ENCODE measurements around the gene TBATA. TPM values are rescaled to one million over a fixed set of nuclear protein-coding genes. Genes with fewer than 3 reads are reported as not detected.

TBATA gene
- total and polyA plus RNA-seq, 4 donors = not detected

DNA sequence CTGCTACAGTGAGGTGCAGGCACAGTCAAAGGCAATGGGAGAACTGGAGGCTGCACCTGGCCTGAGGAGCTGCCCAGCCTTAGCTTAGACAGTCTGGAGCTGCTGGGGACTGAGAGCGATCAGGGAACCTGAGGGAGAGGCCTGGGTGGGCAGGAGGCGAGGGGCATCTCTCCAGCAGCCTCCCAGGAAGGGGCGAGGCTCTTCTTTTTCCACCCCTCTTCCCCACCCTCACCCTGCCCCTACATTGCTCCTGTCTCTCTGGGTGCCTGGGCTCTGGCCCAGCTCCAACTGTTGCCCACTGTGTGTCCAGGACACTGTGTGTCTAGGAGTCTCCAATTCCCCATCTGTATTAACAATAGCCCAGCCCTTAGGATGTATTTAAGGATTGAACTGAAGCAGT, 36.9 kb downstream of the TBATA start:
- H3K4me3 ChIP-seq (ENCODE audit: low read depth in 1 of 3, low read length in 3 of 3) = no peak overlapping the region
- H3K4me1 ChIP-seq (ENCODE audit: control insufficient read depth in 4 of 4, insufficient read depth in 4 of 4, low read length in 3 of 4) = no peaks in the 10 kb centered on the region
- 97% methylated on average over 3 of the region's 3 CpGs for WGBS
- no peak for DNase-seq (ENCODE audit: low spot score)
- H3K27me3 ChIP-seq (ENCODE audit: control insufficient read depth in 4 of 4, insufficient read depth in 4 of 4, low read length in 3 of 4) = no peaks in the 10 kb centered on the region
- no peaks in the 10 kb centered on the region for H3K9me3 ChIP-seq (ENCODE audit: control insufficient read depth in 4 of 4, low read length in 3 of 4)
- H3K36me3 ChIP-seq (ENCODE audit: control insufficient read depth in 4 of 4, insufficient read depth in 3 of 4, low read depth in 1 of 4, low read length in 3 of 4) = no peaks in the 10 kb centered on the region
- TF ChIP-seq FOXA1 (IDR thresholded peaks at IDR 0.05) = no peak
- TF ChIP-seq HNF4G (IDR thresholded peaks at IDR 0.05) = no peak
- TF ChIP-seq, protein P1, sequence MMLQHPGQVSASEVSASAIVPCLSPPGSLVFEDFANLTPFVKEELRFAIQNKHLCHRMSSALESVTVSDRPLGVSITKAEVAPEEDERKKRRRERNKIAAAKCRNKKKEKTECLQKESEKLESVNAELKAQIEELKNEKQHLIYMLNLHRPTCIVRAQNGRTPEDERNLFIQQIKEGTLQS (IDR thresholded peaks at IDR 0.05) = no peak
- no peak for TF ChIP-seq TAF1 (conservative IDR thresholded peaks at IDR 0.05)
- no peak for TF ChIP-seq SP1 (IDR thresholded peaks at IDR 0.05)
- no peak for TF ChIP-seq YY1 (IDR thresholded peaks at IDR 0.05)
- TF ChIP-seq RXRA (IDR thresholded peaks at IDR 0.05) = no peak
- TF ChIP-seq, protein P2, sequence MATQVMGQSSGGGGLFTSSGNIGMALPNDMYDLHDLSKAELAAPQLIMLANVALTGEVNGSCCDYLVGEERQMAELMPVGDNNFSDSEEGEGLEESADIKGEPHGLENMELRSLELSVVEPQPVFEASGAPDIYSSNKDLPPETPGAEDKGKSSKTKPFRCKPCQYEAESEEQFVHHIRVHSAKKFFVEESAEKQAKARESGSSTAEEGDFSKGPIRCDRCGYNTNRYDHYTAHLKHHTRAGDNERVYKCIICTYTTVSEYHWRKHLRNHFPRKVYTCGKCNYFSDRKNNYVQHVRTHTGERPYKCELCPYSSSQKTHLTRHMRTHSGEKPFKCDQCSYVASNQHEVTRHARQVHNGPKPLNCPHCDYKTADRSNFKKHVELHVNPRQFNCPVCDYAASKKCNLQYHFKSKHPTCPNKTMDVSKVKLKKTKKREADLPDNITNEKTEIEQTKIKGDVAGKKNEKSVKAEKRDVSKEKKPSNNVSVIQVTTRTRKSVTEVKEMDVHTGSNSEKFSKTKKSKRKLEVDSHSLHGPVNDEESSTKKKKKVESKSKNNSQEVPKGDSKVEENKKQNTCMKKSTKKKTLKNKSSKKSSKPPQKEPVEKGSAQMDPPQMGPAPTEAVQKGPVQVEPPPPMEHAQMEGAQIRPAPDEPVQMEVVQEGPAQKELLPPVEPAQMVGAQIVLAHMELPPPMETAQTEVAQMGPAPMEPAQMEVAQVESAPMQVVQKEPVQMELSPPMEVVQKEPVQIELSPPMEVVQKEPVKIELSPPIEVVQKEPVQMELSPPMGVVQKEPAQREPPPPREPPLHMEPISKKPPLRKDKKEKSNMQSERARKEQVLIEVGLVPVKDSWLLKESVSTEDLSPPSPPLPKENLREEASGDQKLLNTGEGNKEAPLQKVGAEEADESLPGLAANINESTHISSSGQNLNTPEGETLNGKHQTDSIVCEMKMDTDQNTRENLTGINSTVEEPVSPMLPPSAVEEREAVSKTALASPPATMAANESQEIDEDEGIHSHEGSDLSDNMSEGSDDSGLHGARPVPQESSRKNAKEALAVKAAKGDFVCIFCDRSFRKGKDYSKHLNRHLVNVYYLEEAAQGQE (IDR thresholded peaks at IDR 0.05) = no peak
- TF ChIP-seq, protein P3, sequence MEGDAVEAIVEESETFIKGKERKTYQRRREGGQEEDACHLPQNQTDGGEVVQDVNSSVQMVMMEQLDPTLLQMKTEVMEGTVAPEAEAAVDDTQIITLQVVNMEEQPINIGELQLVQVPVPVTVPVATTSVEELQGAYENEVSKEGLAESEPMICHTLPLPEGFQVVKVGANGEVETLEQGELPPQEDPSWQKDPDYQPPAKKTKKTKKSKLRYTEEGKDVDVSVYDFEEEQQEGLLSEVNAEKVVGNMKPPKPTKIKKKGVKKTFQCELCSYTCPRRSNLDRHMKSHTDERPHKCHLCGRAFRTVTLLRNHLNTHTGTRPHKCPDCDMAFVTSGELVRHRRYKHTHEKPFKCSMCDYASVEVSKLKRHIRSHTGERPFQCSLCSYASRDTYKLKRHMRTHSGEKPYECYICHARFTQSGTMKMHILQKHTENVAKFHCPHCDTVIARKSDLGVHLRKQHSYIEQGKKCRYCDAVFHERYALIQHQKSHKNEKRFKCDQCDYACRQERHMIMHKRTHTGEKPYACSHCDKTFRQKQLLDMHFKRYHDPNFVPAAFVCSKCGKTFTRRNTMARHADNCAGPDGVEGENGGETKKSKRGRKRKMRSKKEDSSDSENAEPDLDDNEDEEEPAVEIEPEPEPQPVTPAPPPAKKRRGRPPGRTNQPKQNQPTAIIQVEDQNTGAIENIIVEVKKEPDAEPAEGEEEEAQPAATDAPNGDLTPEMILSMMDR (IDR thresholded peaks at IDR 0.05; ENCODE audit: low read depth, low read length, missing input control) = no peak
- no peak for TF ChIP-seq FOXA2 (IDR thresholded peaks at IDR 0.05)
- no peak for TF ChIP-seq HNF4A (conservative IDR thresholded peaks at IDR 0.05)
- TF ChIP-seq, protein P4, sequence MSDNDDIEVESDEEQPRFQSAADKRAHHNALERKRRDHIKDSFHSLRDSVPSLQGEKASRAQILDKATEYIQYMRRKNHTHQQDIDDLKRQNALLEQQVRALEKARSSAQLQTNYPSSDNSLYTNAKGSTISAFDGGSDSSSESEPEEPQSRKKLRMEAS (IDR thresholded peaks at IDR 0.05) = no peak
- TF ChIP-seq RAD21 (IDR thresholded peaks at IDR 0.05) = no peak
- TF ChIP-seq EGR1 (IDR thresholded peaks at IDR 0.05; ENCODE audit: low read depth in 2 of 2) = no peak
- TF ChIP-seq GABPA (IDR thresholded peaks at IDR 0.05 in 1 of 2, conservative IDR thresholded peaks at IDR 0.05 in 1 of 2) = no peak
- no peak for TF ChIP-seq JUND (IDR thresholded peaks at IDR 0.05)
- no peak overlapping the region for H3K9ac ChIP-seq (ENCODE audit: low read depth in 1 of 2, low read length in 2 of 2)
- no peak overlapping the region for H3K27ac ChIP-seq (ENCODE audit: low read depth in 1 of 2, low read length in 2 of 2)

DNA sequence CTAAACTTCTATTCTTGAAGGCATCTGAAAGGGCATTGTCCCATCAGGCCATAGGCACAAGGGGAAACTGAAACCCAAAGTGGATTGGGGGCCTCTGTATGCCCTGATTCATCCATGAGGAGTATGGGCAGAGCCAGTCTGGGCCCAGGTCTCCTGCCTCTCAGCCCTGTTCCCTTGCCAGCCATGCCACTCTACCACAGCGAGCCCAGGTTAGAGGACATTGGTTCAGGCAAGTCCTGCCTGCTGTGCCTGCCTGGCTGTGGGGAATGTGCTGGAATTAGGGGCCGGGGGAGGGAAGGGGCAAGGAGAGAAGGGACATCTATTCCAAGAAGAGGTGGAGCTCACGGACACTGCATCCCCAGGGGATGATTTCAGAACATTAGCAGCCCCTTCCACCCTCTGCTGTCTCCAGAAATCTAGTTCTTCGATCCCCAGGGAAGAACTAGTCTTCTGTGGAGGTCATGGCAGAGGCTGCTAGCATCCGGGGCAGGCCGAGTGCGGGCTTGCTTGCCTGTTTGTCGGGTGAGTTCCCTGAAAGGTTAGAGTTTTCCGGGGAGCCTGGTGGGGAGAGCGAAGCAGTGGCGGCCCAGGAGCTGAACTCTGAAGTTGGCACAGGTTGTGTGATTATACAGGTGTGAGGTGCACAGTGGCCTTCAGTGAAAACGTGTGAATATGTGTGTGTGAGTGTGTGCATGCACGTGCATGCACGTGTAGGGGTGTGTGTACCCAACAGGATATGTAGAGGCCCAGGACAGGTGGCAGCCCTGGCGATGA, 37.8 kb downstream of the TBATA start:
- H3K4me1 ChIP-seq (ENCODE audit: control insufficient read depth in 4 of 4, insufficient read depth in 4 of 4, low read length in 3 of 4) = no peaks in the 10 kb centered on the region
- no peak overlapping the region for H3K9ac ChIP-seq (ENCODE audit: low read depth in 1 of 2, low read length in 2 of 2)
- WGBS = 87% methylated on average over 15 of the region's 15 CpGs
- TF ChIP-seq GABPA (IDR thresholded peaks at IDR 0.05 in 1 of 2, conservative IDR thresholded peaks at IDR 0.05 in 1 of 2) (no peak), RAD21 (IDR thresholded peaks at IDR 0.05) (no peak), YY1 (IDR thresholded peaks at IDR 0.05) (no peak), TAF1 (conservative IDR thresholded peaks at IDR 0.05) (no peak), RXRA (IDR thresholded peaks at IDR 0.05) (no peak), EGR1 (IDR thresholded peaks at IDR 0.05; ENCODE audit: low read depth in 2 of 2) (no peak), HNF4G (IDR thresholded peaks at IDR 0.05) (no peak), FOXA1 (IDR thresholded peaks at IDR 0.05) (no peak), SP1 (IDR thresholded peaks at IDR 0.05) (no peak)
- TF ChIP-seq, protein P2 (IDR thresholded peaks at IDR 0.05) = no peak
- TF ChIP-seq, protein P4 (IDR thresholded peaks at IDR 0.05) = no peak
- TF ChIP-seq, protein P5, sequence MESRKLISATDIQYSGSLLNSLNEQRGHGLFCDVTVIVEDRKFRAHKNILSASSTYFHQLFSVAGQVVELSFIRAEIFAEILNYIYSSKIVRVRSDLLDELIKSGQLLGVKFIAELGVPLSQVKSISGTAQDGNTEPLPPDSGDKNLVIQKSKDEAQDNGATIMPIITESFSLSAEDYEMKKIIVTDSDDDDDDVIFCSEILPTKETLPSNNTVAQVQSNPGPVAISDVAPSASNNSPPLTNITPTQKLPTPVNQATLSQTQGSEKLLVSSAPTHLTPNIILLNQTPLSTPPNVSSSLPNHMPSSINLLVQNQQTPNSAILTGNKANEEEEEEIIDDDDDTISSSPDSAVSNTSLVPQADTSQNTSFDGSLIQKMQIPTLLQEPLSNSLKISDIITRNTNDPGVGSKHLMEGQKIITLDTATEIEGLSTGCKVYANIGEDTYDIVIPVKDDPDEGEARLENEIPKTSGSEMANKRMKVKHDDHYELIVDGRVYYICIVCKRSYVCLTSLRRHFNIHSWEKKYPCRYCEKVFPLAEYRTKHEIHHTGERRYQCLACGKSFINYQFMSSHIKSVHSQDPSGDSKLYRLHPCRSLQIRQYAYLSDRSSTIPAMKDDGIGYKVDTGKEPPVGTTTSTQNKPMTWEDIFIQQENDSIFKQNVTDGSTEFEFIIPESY (IDR thresholded peaks at IDR 0.05) = no peak

More for the DNA sequence above, 37.8 kb downstream of the TBATA start:
- Histone ChIP-seq H3K27ac (ENCODE audit: low read depth in 1 of 2, low read length in 2 of 2) (no peak overlapping the region), H3K9me3 (ENCODE audit: control insufficient read depth in 4 of 4, low read length in 3 of 4) (no peaks in the 10 kb centered on the region), H3K4me3 (ENCODE audit: low read depth in 1 of 3, low read length in 3 of 3) (no peak overlapping the region), H3K27me3 (ENCODE audit: control insufficient read depth in 4 of 4, insufficient read depth in 4 of 4, low read length in 3 of 4) (no peaks in the 10 kb centered on the region), H3K36me3 (ENCODE audit: control insufficient read depth in 4 of 4, insufficient read depth in 3 of 4, low read depth in 1 of 4, low read length in 3 of 4) (no peaks in the 10 kb centered on the region)
- no peak for DNase-seq (ENCODE audit: low spot score)

Data from liver (tissue), 9 donors.